Ovary (tissue), 3 donors: ENCODE results near the gene AOPEP.

Experiments used
- CTCF ChIP-seq, 3 donors: fragments of 450-650 bp in 2 of 3; fragments of 200-600 bp in 1 of 3; IDR thresholded peaks; one replicate each; pipeline versions ENCODE4 v1.5.1 to v1.8.0; 2016 to 2022; ENCODE audit warnings: antibody characterized with exemption in 3 of 3, mild to moderate bottlenecking in 1 of 3
- EP300 ChIP-seq: sonication (generic); formaldehyde crosslinking; IDR thresholded peaks from one replicate; pipeline ENCODE4 v1.6.1; 2017; ENCODE audit warnings: antibody characterized with exemption
- POLR2A ChIP-seq: fragments of 450-650 bp; IDR thresholded peaks from one replicate; pipeline ENCODE4 v1.6.1; 2017; ENCODE audit warnings: antibody characterized with exemption, mild to moderate bottlenecking, moderate library complexity
- donor health status: DM: no; HTN: no; CAD: no.

GRCh38 chr9:95029288-95029687 lies 302.8 kb downstream of the AOPEP start:
- no peak for TF ChIP-seq CTCF (IDR thresholded peaks at IDR 0.05)
- TF ChIP-seq POLR2A: no peak
- no peak for TF ChIP-seq EP300
